Spleen (tissue), 7 donors: ENCODE data around the gene ATP10A.

ENCODE experiments used
- POLR2A ChIP-seq, 3 donors: fragments of 450-650 bp; IDR thresholded peaks; one replicate each; pipeline ENCODE4 v1.5.1; 2017; ENCODE audit warnings: antibody characterized with exemption in 3 of 3, mild to moderate bottlenecking in 1 of 3
- POLR2AphosphoS5 ChIP-seq, 3 donors: sonication (generic); formaldehyde crosslinking; IDR thresholded peaks; one replicate each; pipeline ENCODE4 v1.5.1; 2017; ENCODE audit warnings: antibody characterized with exemption in 3 of 3
- TF ChIP-seq, protein P1 (sequence below), 11 experiments: fragments of 200-600 bp in 7 of 11; fragments of 450-650 bp in 4 of 11; sonication (generic) in 4 of 11; IDR thresholded peaks in 8 of 11; conservative IDR thresholded peaks in 3 of 11; 1 replicate in 7 of 11; 2 replicates in 4 of 11; pipeline versions ENCODE4 v1.4.0 to v1.8.0; 2016 to 2021; ENCODE audit warnings: antibody characterized with exemption in 11 of 11, inconsistent platforms in 4 of 11, mild to moderate bottlenecking in 1 of 11
- donor health status: DM: no; HTN: no; CAD: no; lungs with moderate emphysema.
- donor health status: DM: no; HTN: no; CAD: no.
- donor health status: DM: no; HTN: no; CAD: no.

DNA sequence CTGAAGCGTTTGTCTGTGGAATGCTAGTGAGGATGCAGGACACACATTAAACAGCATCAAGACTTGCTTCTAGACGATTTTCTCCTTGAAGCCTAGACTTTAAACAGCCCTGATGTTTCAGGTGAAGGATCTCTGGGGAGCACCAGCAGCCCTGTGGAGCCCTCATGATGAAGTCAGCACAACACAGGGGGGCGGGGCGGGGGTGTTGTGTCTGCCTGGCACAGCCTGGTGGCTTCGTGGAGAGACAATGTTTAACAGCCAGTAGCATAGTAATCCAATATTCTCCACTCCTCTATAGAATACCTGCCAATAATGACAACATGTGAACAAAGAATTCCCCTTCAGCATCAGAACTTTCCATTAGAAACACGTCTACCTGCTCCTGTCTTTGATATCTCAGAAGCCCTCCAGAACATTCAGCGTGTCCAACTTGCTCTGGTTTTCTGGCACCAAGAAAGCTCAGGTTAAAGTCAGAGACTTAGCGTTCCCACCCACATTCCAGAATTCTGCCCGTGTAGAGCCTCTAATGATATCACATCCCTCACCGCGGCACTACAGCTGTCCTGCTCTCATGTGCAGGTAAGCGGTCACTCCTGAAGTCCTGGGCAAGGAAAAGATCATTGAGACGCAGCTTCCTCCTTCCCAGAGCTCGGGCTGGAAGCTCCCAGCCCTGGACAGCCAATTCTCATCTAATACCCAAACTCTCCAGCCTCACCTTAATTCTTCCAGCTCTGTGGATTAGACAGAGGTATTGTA is 98.0 kb downstream of the ATP10A start:
- TF ChIP-seq, protein P1, sequence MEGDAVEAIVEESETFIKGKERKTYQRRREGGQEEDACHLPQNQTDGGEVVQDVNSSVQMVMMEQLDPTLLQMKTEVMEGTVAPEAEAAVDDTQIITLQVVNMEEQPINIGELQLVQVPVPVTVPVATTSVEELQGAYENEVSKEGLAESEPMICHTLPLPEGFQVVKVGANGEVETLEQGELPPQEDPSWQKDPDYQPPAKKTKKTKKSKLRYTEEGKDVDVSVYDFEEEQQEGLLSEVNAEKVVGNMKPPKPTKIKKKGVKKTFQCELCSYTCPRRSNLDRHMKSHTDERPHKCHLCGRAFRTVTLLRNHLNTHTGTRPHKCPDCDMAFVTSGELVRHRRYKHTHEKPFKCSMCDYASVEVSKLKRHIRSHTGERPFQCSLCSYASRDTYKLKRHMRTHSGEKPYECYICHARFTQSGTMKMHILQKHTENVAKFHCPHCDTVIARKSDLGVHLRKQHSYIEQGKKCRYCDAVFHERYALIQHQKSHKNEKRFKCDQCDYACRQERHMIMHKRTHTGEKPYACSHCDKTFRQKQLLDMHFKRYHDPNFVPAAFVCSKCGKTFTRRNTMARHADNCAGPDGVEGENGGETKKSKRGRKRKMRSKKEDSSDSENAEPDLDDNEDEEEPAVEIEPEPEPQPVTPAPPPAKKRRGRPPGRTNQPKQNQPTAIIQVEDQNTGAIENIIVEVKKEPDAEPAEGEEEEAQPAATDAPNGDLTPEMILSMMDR (IDR thresholded peaks at IDR 0.05 in 8 of 11, conservative IDR thresholded peaks at IDR 0.05 in 3 of 11) = no peak
- TF ChIP-seq POLR2A (IDR thresholded peaks at IDR 0.05) = no peak
- TF ChIP-seq POLR2AphosphoS5 (IDR thresholded peaks at IDR 0.05) = no peak
